NCI-H446 (cell line): ENCODE data around the gene MLXIP.
A peak's percentile ranks its signal among the peaks of the same experiment; 100 is the strongest.

Source experiments
- DNase-seq, 2 experiments: peaks; one replicate each; lab custom pipeline; 2025; lab: John Stamatoyannopoulos, UW

The MLXIP gene

GRCh38 chr12:122079532-122080081, 1.1 kb downstream of the MLXIP start:
- no peak for DNase-seq

GRCh38 chr12:122080149-122081082, 1.9 kb downstream of the MLXIP start:
- peak in 1 of 2 experiments; percentile 71 for DNase-seq

- DNase-seq, result no peak
These were observed 2.6 kb downstream of the MLXIP start for GRCh38 chr12:122081083-122081696.

- no peak for DNase-seq
These were observed 3.2 kb downstream of the MLXIP start for GRCh38 chr12:122081697-122082221.

- no peak for DNase-seq
These were observed 4.2 kb downstream of the MLXIP start for GRCh38 chr12:122082621-122083356.

- no peak for DNase-seq
These were observed 6.4 kb downstream of the MLXIP start for GRCh38 chr12:122084857-122085405.

- DNase-seq, result no peak
These were observed 7.0 kb downstream of the MLXIP start for GRCh38 chr12:122085591-122085990.

- DNase-seq, result no peak
These were observed 7.6 kb downstream of the MLXIP start for GRCh38 chr12:122086116-122086515.

- DNase-seq, result peak in 1 of 2 experiments; percentile 33
These were observed 8.2 kb downstream of the MLXIP start for GRCh38 chr12:122086641-122087285.

- DNase-seq, result no peak
These were observed 9.0 kb downstream of the MLXIP start for GRCh38 chr12:122087431-122088178.

GRCh38 chr12:122088179-122088810, 9.7 kb downstream of the MLXIP start:
- no peak for DNase-seq

GRCh38 chr12:122089077-122089476, 10.5 kb downstream of the MLXIP start:
- DNase-seq, result no peak

GRCh38 chr12:122090759-122091515, 12.4 kb downstream of the MLXIP start:
- no peak for DNase-seq

- no peak for DNase-seq
These were observed 14.7 kb downstream of the MLXIP start for GRCh38 chr12:122093098-122093883.

- no peak for DNase-seq
These were observed 15.7 kb downstream of the MLXIP start for GRCh38 chr12:122094137-122094734.

- peak in 1 of 2 experiments; percentile 25 for DNase-seq
These were observed 16.4 kb downstream of the MLXIP start for GRCh38 chr12:122094735-122095631.

GRCh38 chr12:122096014-122096413, 17.5 kb downstream of the MLXIP start:
- no peak for DNase-seq
